PC-3 (cell line): ENCODE results near the gene TTC28. TPM values are rescaled to one million over a fixed set of nuclear protein-coding genes. Genes with fewer than 3 reads are reported as not detected.
"Not testable (repeated sequence)": the region's sequence is repeated elsewhere in the genome, so short reads cannot be mapped to it uniquely, and the experiment has no call there.

Source experiments
- ATAC-seq: fragments of 200-7000 bp; cut with Tn5 transposase; 2 replicates; pipeline ENCODE4 v1.9.1; 2020; ENCODE audit warnings: mild to moderate bottlenecking, moderate library complexity
- BruUV-seq: library from RNA; stranded (reverse); fragments of 400-500 nt; replicated peaks from 2 replicates; lab custom pipeline; 2021; lab: Mats Ljungman, UMichigan
- CTCF ChIA-PET: fragments of 300-600 bp; sonication (Branson Sonifier 250); formaldehyde crosslinking; loops from one replicate; lab custom pipeline; 2022; ENCODE audit warnings: antibody characterized with exemption; lab: Charles Lee
- POLR2A ChIA-PET: fragments of 300-600 bp; sonication (Branson Sonifier 250); formaldehyde crosslinking; loops from one replicate; lab custom pipeline; 2022; ENCODE audit warnings: antibody characterized with exemption; ENCODE audit not compliant: unreplicated experiment; lab: Charles Lee
- DNase-seq: peaks from one replicate; pipeline ENCODE4 v3.0.0-alpha.2; 2015
- H2AFZ ChIP-seq: fragments of 300-600 bp; sonication (generic); 2 replicates; pipeline ENCODE4 v1.6.0; 2016; ENCODE audit warnings: antibody characterized with exemption, low read length
- H3F3A ChIP-seq: fragments of 300-600 bp; sonication (generic); one replicate; pipeline ENCODE4 v1.6.0; 2017; ENCODE audit warnings: antibody characterized with exemption, low read length, control low read depth, mild to moderate bottlenecking; ENCODE audit not compliant: unreplicated experiment
- H3K27ac ChIP-seq: fragments of 300-600 bp; sonication (generic); 2 replicates; pipeline ENCODE4 v1.5.1; 2016; ENCODE audit warnings: mild to moderate bottlenecking, low read length
- H3K27me3 ChIP-seq: fragments of 300-600 bp; sonication (generic); 2 replicates; pipeline ENCODE4 v1.6.1; 2016; ENCODE audit warnings: low read length, mixed read lengths
- H3K36me3 ChIP-seq: fragments of 300-600 bp; sonication (generic); 2 replicates; pipeline ENCODE4 v1.6.1; 2016; ENCODE audit warnings: low read depth, mixed run types, low read length, mixed read lengths
- H3K4me1 ChIP-seq: fragments of 300-600 bp; sonication (generic); 2 replicates; pipeline ENCODE4 v1.5.1; 2016; ENCODE audit warnings: low read length; ENCODE audit not compliant: insufficient read depth
- H3K4me2 ChIP-seq: fragments of 300-600 bp; sonication (generic); 2 replicates; pipeline ENCODE4 v1.6.0; 2016; ENCODE audit warnings: low read length
- H3K4me3 ChIP-seq: fragments of 300-600 bp; sonication (generic); 2 replicates; pipeline ENCODE4 v1.5.1; 2016; ENCODE audit warnings: mild to moderate bottlenecking, low read length, mixed read lengths
- H3K79me2 ChIP-seq: fragments of 300-600 bp; sonication (generic); 2 replicates; pipeline ENCODE4 v1.6.1; 2017; ENCODE audit warnings: low read length, mixed read lengths
- H3K9ac ChIP-seq: fragments of 300-600 bp; sonication (generic); 2 replicates; pipeline ENCODE4 v1.6.0; 2016; ENCODE audit warnings: mild to moderate bottlenecking, low read length
- H3K9me2 ChIP-seq: fragments of 300-600 bp; sonication (generic); replicated peaks from 2 replicates; pipeline ENCODE4 v1.6.1; 2016; ENCODE audit warnings: mixed run types, low read length, mixed read lengths
- H3K9me3 ChIP-seq: fragments of 300-600 bp; sonication (generic); 2 replicates; pipeline ENCODE4 v1.6.1; 2016; ENCODE audit warnings: low read length, mixed read lengths
- H4K20me1 ChIP-seq: fragments of 300-600 bp; sonication (generic); 2 replicates; pipeline ENCODE4 v1.6.1; 2016; ENCODE audit warnings: low read length, mixed read lengths
- EZH2 ChIP-seq: fragments of 300-600 bp; sonication (generic); IDR thresholded peaks from one replicate; pipeline ENCODE4 v1.6.1; 2017; ENCODE audit warnings: antibody characterized with exemption, mild to moderate bottlenecking, low read length; ENCODE audit not compliant: unreplicated experiment
- EZH2phosphoT487 ChIP-seq: fragments of 300-600 bp; sonication (generic); IDR thresholded peaks from 2 replicates; pipeline ENCODE4 v1.6.1; 2018; ENCODE audit warnings: mild to moderate bottlenecking, antibody characterized with exemption, low read length, borderline replicate concordance
- intact Hi-C: fragments of 100-400 bp; cut with micrococcal nuclease; formaldehyde crosslinking; loops from 2 replicates; pipeline ENCODE4 v1.9.0; 2023
- total RNA-seq: library from RNA; depleted of rRNA; stranded (reverse); fragments of >200 nt; gene quantifications from 2 replicates; pipeline ENCODE4 v1.2.3, GENCODE V29; 2014
- TF ChIP-seq, protein P1 (sequence below): fragments of 300-600 bp; sonication (generic); conservative IDR thresholded peaks from 2 replicates; pipeline ENCODE4 v1.5.1; 2017; ENCODE audit warnings: antibody characterized with exemption, low read depth, mild to moderate bottlenecking, low read length

TTC28 gene
- total RNA-seq, 1 experiment from 2014 or later: 6.3 TPM

DNA sequence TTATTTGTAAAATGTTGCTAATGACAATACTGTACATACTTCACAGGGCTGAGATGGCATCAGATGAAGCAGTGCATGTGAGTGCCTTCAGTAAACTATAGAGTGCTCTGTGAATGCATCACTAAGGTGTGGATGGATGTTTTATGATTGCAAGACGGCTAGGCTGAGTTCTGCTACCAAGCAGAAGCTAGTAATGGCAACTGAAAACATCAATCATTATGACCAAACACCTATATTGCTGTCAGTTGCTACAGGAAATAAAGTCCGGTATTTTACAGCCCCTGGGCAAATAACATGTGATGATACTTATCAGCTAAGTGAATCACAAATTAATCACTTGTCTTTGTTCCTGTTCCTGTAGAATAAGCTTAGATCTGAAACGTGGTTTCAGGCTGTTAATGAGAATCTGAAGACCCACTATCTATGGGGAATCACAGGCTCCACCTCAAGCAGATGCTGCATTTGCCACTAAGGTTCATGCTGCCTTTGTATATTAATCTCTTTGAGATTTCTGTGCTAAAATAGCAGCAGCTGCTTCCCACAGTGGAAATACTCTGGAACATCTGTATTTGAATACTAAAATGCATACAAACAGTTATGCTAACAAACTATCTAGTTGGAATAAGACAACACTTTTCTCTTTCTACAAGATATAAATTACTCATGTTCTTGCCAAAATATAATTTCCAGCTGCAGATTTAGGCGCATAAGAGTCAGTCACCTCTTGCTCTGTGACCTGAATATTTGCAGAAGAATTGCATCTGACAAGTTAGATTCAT lies 506.6 kb downstream of the TTC28 start:
- Histone ChIP-seq H3K9me3 (no peaks in the 10 kb centered on the region), H4K20me1 (no peaks in the 10 kb centered on the region), H3K4me2 (peak overlapping the region; percentile 29; the same call in 1 of the 2 replicates), H3K9ac (no peak overlapping the region), H3K9me2 (no peaks in the 10 kb centered on the region), H3K27ac (no peak overlapping the region), H3K4me3 (no peak overlapping the region), H3F3A (no peaks in the 10 kb centered on the region), H3K4me1 (peaks cover 9% of the 10 kb centered on the region), H2AFZ (no peak overlapping the region), H3K36me3 (no peaks in the 10 kb centered on the region), H3K27me3 (no peaks in the 10 kb centered on the region), H3K79me2 (no peaks in the 10 kb centered on the region)
- no TSS peak for BruUV-seq
- TF ChIP-seq EZH2: no peak
- TF ChIP-seq, protein P1, sequence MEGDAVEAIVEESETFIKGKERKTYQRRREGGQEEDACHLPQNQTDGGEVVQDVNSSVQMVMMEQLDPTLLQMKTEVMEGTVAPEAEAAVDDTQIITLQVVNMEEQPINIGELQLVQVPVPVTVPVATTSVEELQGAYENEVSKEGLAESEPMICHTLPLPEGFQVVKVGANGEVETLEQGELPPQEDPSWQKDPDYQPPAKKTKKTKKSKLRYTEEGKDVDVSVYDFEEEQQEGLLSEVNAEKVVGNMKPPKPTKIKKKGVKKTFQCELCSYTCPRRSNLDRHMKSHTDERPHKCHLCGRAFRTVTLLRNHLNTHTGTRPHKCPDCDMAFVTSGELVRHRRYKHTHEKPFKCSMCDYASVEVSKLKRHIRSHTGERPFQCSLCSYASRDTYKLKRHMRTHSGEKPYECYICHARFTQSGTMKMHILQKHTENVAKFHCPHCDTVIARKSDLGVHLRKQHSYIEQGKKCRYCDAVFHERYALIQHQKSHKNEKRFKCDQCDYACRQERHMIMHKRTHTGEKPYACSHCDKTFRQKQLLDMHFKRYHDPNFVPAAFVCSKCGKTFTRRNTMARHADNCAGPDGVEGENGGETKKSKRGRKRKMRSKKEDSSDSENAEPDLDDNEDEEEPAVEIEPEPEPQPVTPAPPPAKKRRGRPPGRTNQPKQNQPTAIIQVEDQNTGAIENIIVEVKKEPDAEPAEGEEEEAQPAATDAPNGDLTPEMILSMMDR: no peak
- no peak for TF ChIP-seq EZH2phosphoT487
- POLR2A ChIA-PET: no interaction called here
- peak; percentile 92 for ATAC-seq
- CTCF ChIA-PET: interaction anchor here (1.0 kb wide), 1 partner anchor 60 kb away, joined by 4 read pairs; no protein-coding TSS in a partner anchor
- DNase-seq: peak; percentile 55
- intact Hi-C loops: no loop called here

DNA sequence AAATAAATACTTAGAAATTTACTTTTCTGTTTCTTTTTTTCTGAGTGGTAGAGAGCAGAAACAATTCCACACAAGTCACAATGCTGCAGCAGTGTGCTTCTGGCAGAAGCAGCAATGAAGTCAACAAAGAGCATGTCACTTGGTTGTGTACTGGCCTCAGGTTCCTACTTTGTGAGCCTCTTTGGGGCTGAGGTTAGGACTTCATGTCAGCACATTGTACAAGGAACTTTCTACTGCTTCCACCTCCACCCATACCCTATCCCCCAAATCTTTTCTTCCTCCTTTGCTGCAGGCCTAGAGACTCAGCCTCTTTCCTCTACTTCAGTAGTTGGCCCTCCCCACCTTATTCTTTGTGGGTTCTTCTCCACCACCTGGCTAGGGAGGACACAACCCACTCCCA lies 507.9 kb downstream of the TTC28 start:
- H3K79me2 ChIP-seq: no peaks in the 10 kb centered on the region
- H3K9ac ChIP-seq: no peak overlapping the region
- no peak overlapping the region for H2AFZ ChIP-seq
- no peaks in the 10 kb centered on the region for H3F3A ChIP-seq
- intact Hi-C loops: no loop called here
- H3K4me3 ChIP-seq: no peak overlapping the region
- CTCF ChIA-PET: no interaction called here
- no peak overlapping the region for H3K4me2 ChIP-seq
- no peaks in the 10 kb centered on the region for H3K9me2 ChIP-seq
- DNase-seq (no peak), ATAC-seq (no peak)
- no peak overlapping the region for H3K27ac ChIP-seq
- no peaks in the 10 kb centered on the region for H3K9me3 ChIP-seq
- H3K27me3 ChIP-seq: no peaks in the 10 kb centered on the region
- H3K4me1 ChIP-seq: peaks cover 9% of the 10 kb centered on the region
- H3K36me3 ChIP-seq: no peaks in the 10 kb centered on the region
- no TSS peak for BruUV-seq
- H4K20me1 ChIP-seq: no peaks in the 10 kb centered on the region
- POLR2A ChIA-PET: no interaction called here
- TF ChIP-seq EZH2phosphoT487: no peak
- TF ChIP-seq, protein P1: no peak
- no peak for TF ChIP-seq EZH2

DNA sequence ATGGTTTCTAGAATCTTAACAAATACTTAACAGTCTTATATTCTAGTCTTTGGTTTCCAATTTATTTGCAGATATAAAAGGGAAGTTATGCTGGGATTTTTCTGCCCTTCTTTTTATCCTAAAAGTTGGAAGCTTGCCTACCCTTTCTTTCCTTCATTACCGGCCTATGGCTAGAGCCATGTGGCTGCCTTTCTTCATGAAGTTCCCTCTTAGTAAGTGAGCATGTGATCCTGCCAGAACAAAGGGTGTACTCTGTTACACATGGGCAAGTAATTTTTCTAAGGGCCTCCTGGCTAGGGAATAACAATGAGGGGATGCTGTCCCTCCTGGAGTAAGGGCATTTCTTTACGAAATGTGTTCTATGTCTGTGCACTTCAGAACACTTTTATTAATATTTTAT lies 508.5 kb downstream of the TTC28 start:
- no peaks in the 10 kb centered on the region for H3K9me3 ChIP-seq
- ATAC-seq (no peak), DNase-seq (no peak)
- intact Hi-C loops: no loop called here
- H2AFZ ChIP-seq: no peak overlapping the region
- no peaks in the 10 kb centered on the region for H3F3A ChIP-seq
- H3K79me2 ChIP-seq: no peaks in the 10 kb centered on the region
- H3K9me2 ChIP-seq: no peaks in the 10 kb centered on the region
- no peaks in the 10 kb centered on the region for H3K27me3 ChIP-seq
- POLR2A ChIA-PET: no interaction called here
- H3K27ac ChIP-seq: no peak overlapping the region
- no TSS peak for BruUV-seq
- CTCF ChIA-PET: no interaction called here
- no peaks in the 10 kb centered on the region for H4K20me1 ChIP-seq
- no peak overlapping the region for H3K4me3 ChIP-seq
- no peak for TF ChIP-seq EZH2
- TF ChIP-seq, protein P1: no peak
- no peaks in the 10 kb centered on the region for H3K36me3 ChIP-seq
- H3K9ac ChIP-seq: no peak overlapping the region
- peaks cover 9% of the 10 kb centered on the region for H3K4me1 ChIP-seq
- H3K4me2 ChIP-seq: no peak overlapping the region

DNA sequence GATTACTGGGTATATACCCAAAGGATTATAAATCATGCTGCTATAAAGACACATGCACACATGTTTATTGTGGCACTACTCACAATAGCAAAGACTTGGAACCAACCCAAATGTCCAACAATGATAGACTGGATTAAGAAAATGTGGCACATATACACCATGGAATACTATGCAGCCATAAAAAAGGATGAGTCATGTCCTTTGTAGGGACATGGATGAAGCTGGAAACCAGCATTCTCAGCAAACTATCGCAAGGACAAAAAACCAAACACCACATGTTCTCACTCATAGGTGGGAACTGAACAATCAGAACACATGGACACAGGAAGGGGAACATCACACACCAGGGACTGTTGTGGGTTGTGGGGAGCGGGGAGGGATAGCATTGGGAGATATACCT lies 510.3 kb downstream of the TTC28 start:
- H3K9me3 ChIP-seq, CTCF ChIA-PET, ATAC-seq, H3F3A ChIP-seq, BruUV-seq, H3K36me3 ChIP-seq, H2AFZ ChIP-seq, H3K9ac ChIP-seq, H3K79me2 ChIP-seq, H3K4me2 ChIP-seq, H3K4me1 ChIP-seq, DNase-seq, H3K9me2 ChIP-seq, H4K20me1 ChIP-seq, POLR2A ChIA-PET, intact Hi-C loops, H3K27me3 ChIP-seq, H3K4me3 ChIP-seq, H3K27ac ChIP-seq: not testable (repeated sequence)
